ENCODE measurements around the gene CRYBA4. TPM values are rescaled to one million over a fixed set of nuclear protein-coding genes. Genes with fewer than 3 reads are reported as not detected.

Gene CRYBA4
- polyA plus RNA-seq, 1 donor (not counting 4 experiments of a cell fraction or from before 2014, with no cell fraction given), result not detected

DNA sequence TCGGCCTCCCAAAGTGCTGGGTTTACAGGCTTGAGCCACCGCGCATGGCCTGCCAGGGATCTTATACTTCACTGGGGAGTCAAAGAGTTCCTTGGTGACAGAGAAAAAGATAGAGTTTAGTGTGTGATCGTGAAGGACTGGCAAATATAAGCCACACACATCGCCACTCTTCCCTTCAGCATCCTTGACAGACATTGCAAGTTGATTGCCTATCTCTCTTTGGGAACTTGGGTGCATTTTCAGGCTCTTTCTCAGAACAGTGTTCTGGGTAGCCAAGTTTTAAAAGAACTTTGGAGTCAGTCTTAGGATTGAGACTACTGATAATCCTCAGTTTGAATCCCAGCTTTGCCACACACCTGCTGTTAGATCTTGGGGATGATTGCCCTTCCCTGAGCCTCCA, 55.5 kb downstream of the CRYBA4 start:
- no peak overlapping the region for H2AFZ ChIP-seq (ENCODE audit: control insufficient read depth, low read length)
- H3K4me2 ChIP-seq (ENCODE audit: control insufficient read depth, extremely low read depth, insufficient read depth, low read depth, low read length), result no peak overlapping the region
- peaks cover 9% of the 10 kb centered on the region for H3K9me1 ChIP-seq (ENCODE audit: control insufficient read depth, extremely low read depth, insufficient read depth, low read length)
- dilution Hi-C loops (cut with MboI; ENCODE audit: extremely low pct_ligation_motif_present, low sequenced_read_pairs), result no loop called here
- H3K4me1 ChIP-seq (ENCODE audit: control insufficient read depth, extremely low read depth, insufficient read depth, low read length), result peaks cover 22% of the 10 kb centered on the region
- H3K9me3 ChIP-seq (ENCODE audit: control insufficient read depth, low read depth, low read length), result no peaks in the 10 kb centered on the region
- H3K9ac ChIP-seq (ENCODE audit: control insufficient read depth, extremely low read depth, insufficient read depth, low read length), result no peak overlapping the region
- H3K27ac ChIP-seq (ENCODE audit: control insufficient read depth, insufficient read depth, low read length), result no peak overlapping the region
- H3K36me3 ChIP-seq (ENCODE audit: control insufficient read depth in 2 of 2, extremely low read depth in 1 of 2, insufficient read depth in 2 of 2, low read length in 2 of 2), result peaks cover 10 to 20% of the 10 kb centered on the region in 2 experiments
- TF ChIP-seq, protein P1, sequence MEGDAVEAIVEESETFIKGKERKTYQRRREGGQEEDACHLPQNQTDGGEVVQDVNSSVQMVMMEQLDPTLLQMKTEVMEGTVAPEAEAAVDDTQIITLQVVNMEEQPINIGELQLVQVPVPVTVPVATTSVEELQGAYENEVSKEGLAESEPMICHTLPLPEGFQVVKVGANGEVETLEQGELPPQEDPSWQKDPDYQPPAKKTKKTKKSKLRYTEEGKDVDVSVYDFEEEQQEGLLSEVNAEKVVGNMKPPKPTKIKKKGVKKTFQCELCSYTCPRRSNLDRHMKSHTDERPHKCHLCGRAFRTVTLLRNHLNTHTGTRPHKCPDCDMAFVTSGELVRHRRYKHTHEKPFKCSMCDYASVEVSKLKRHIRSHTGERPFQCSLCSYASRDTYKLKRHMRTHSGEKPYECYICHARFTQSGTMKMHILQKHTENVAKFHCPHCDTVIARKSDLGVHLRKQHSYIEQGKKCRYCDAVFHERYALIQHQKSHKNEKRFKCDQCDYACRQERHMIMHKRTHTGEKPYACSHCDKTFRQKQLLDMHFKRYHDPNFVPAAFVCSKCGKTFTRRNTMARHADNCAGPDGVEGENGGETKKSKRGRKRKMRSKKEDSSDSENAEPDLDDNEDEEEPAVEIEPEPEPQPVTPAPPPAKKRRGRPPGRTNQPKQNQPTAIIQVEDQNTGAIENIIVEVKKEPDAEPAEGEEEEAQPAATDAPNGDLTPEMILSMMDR (optimal IDR thresholded peaks at IDR 0.05 in 1 of 3, IDR thresholded peaks at IDR 0.05 in 1 of 3, conservative IDR thresholded peaks at IDR 0.05 in 1 of 3; ENCODE audit: extremely low read depth in 1 of 3, insufficient read depth in 2 of 3, low read length in 3 of 3), result no peak
- no peak for TF ChIP-seq EZH2 (IDR thresholded peaks at IDR 0.05; ENCODE audit: low read length)
- peaks cover 38% of the 10 kb centered on the region for H3K79me2 ChIP-seq (ENCODE audit: control insufficient read depth, insufficient read depth, low read length)
- H3K27me3 ChIP-seq (ENCODE audit: control insufficient read depth, extremely low read depth, insufficient read depth, low read length), result no peaks in the 10 kb centered on the region
- no peak for FAIRE-seq
- no peak overlapping the region for H3K4me3 ChIP-seq (ENCODE audit: control insufficient read depth in 2 of 3, extremely low read depth in 1 of 3, insufficient read depth in 2 of 3, low read depth in 1 of 3, low read length in 3 of 3)
- H4K20me1 ChIP-seq (ENCODE audit: control insufficient read depth, extremely low read depth, insufficient read depth, low read length), result peaks cover 3% of the 10 kb centered on the region
- no peak for DNase-seq (ENCODE audit: low read depth, low spot score)

DNA sequence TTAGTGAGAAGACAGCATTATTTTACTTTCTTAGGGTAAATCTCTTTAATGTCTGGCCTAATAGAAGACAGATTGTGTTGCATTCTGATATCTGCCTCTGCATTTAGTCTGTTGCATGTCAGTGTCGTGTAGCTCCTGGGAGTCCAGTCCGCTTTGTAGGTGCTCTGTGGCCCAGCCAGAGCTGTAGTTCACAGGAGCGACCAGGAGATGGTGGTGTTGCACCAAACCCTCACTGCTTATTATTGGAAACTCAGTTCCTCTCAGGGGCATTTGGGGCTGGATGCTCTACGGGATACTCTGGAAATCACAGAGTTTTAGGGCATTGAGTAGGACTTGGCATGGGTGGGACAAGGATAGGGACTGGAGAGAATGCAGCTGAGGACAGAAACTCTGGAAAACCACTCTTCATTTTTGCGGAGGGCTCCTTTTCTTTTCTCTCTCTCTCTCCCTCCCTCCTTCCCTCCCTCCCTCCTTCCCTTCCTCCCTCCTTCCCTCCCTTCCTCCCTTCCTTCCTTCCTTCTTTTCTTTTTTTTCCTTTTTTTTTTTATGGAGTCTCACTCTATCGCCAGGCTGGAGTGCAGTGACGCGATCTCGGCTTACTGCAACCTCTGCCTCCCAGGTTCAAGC, 57.4 kb downstream of the CRYBA4 start:
- no peak overlapping the region for H3K4me3 ChIP-seq (ENCODE audit: control insufficient read depth in 2 of 3, extremely low read depth in 1 of 3, insufficient read depth in 2 of 3, low read depth in 1 of 3, low read length in 3 of 3)
- no peak overlapping the region for H3K4me2 ChIP-seq (ENCODE audit: control insufficient read depth, extremely low read depth, insufficient read depth, low read depth, low read length)
- dilution Hi-C loops (cut with MboI; ENCODE audit: extremely low pct_ligation_motif_present, low sequenced_read_pairs), result no loop called here
- FAIRE-seq, result peak; percentile 63
- peaks cover 9% of the 10 kb centered on the region for H3K4me1 ChIP-seq (ENCODE audit: control insufficient read depth, extremely low read depth, insufficient read depth, low read length)
- H4K20me1 ChIP-seq (ENCODE audit: control insufficient read depth, extremely low read depth, insufficient read depth, low read length), result peaks cover 3% of the 10 kb centered on the region
- DNase-seq (ENCODE audit: low read depth, low spot score), result no peak
- H3K27ac ChIP-seq (ENCODE audit: control insufficient read depth, insufficient read depth, low read length), result no peak overlapping the region
- H3K27me3 ChIP-seq (ENCODE audit: control insufficient read depth, extremely low read depth, insufficient read depth, low read length), result no peaks in the 10 kb centered on the region
- TF ChIP-seq EZH2 (IDR thresholded peaks at IDR 0.05; ENCODE audit: low read length), result no peak
- TF ChIP-seq, protein P1 (optimal IDR thresholded peaks at IDR 0.05 in 1 of 3, IDR thresholded peaks at IDR 0.05 in 1 of 3, conservative IDR thresholded peaks at IDR 0.05 in 1 of 3; ENCODE audit: extremely low read depth in 1 of 3, insufficient read depth in 2 of 3, low read length in 3 of 3), result peak; percentile 93 to 98 (median 95)
- H3K9me1 ChIP-seq (ENCODE audit: control insufficient read depth, extremely low read depth, insufficient read depth, low read length), result peaks cover 9% of the 10 kb centered on the region
- peaks cover 38% of the 10 kb centered on the region for H3K79me2 ChIP-seq (ENCODE audit: control insufficient read depth, insufficient read depth, low read length)
- no peak overlapping the region for H2AFZ ChIP-seq (ENCODE audit: control insufficient read depth, low read length)
- peaks cover 13 to 23% of the 10 kb centered on the region in 2 experiments for H3K36me3 ChIP-seq (ENCODE audit: control insufficient read depth in 2 of 2, extremely low read depth in 1 of 2, insufficient read depth in 2 of 2, low read length in 2 of 2)
- H3K9me3 ChIP-seq (ENCODE audit: control insufficient read depth, low read depth, low read length), result no peaks in the 10 kb centered on the region
- H3K9ac ChIP-seq (ENCODE audit: control insufficient read depth, extremely low read depth, insufficient read depth, low read length), result no peak overlapping the region

Small RNAs within 50 kb of the gene (small RNA-seq; reads per million reads assigned to genes)
- 0 reads per million in 3 experiments for gene RF01874 (ENCODE audit: insufficient read length in 3 of 3, low read depth in 3 of 3, low replicate concordance in 1 of 3)

Other genes with a start within 250 kb of the CRYBA4 start
- 3.5 to 4.6 TPM (median 3.6 TPM) in 3 replicates for gene ASPHD2, start 192.7 kb upstream of the CRYBA4 start, polyA plus RNA-seq
- gene HPS4, start 138.2 kb upstream of the CRYBA4 start, polyA plus RNA-seq, result 15.3 to 21.5 TPM (median 21.3 TPM) in 3 replicates
- gene SRRD, start 138.1 kb upstream of the CRYBA4 start, polyA plus RNA-seq, result 30.2 to 45.0 TPM (median 33.0 TPM) in 3 replicates
- gene TFIP11, start 109.5 kb upstream of the CRYBA4 start, polyA plus RNA-seq, result 25.7 to 30.3 TPM (median 28.6 TPM) in 3 replicates
- gene TPST2, start 31.8 kb upstream of the CRYBA4 start, polyA plus RNA-seq, result 22.4 to 40.0 TPM (median 22.7 TPM) in 3 replicates
- not detected in 3 replicates for gene CRYBB1, start 3.9 kb upstream of the CRYBA4 start, polyA plus RNA-seq
- gene MIAT, start 35.6 kb downstream of the CRYBA4 start, polyA plus RNA-seq, result 0.01 to 0.04 TPM (median 0.02 TPM) in 3 replicates